22Rv1 (cell line): Measurements from ENCODE around the gene BTBD9.

ENCODE experiments used
- CTCF ChIP-seq: fragments of 450-650 bp; IDR thresholded peaks from 2 replicates; pipeline ENCODE4 v1.5.1; 2017; ENCODE audit warnings: mild to moderate bottlenecking
- ZFX ChIP-seq: fragments of 450-650 bp; IDR thresholded peaks from 2 replicates; pipeline ENCODE4 v1.6.1; 2017; ENCODE audit warnings: antibody characterized with exemption, borderline replicate concordance

GRCh38 chr6:38432079-38432478, 207.7 kb downstream of the BTBD9 start:
- no peak for TF ChIP-seq CTCF
- TF ChIP-seq ZFX = no peak
